ENCODE results near the gene HCFC1. TPM values are rescaled to one million over a fixed set of nuclear protein-coding genes. Genes with fewer than 3 reads are reported as not detected.

The HCFC1 gene
- total and polyA plus RNA-seq, 7 experiments from 2014 or later, result 6.6 to 106 (median 52.9) TPM

GRCh38 chrX:153969125-153969903 is 2.3 kb downstream of the HCFC1 start:
- Histone ChIP-seq H3K36me3 (ENCODE audit: control insufficient read depth in 2 of 3, insufficient read depth in 3 of 3, low read length in 3 of 3) (peaks cover 0 to 15% (median 0%) of the 10 kb centered on the region in 3 experiments), H3K27me3 (ENCODE audit: control insufficient read depth in 2 of 2, insufficient read depth in 2 of 2, low read length in 2 of 2) (no peaks in the 10 kb centered on the region), H3K4me3 (ENCODE audit: low read length) (peak overlapping the region; percentile 97), H3K4me1 (ENCODE audit: control insufficient read depth in 2 of 2, insufficient read depth in 2 of 2, low read length in 2 of 2) (peaks cover 34 to 36% of the 10 kb centered on the region in 2 donors), H3K9me3 (ENCODE audit: control insufficient read depth in 2 of 3, low read length in 3 of 3) (no peaks in the 10 kb centered on the region), H3K27ac (ENCODE audit: low read depth, low read length) (peak overlapping the region; percentile 99)
- Mint-ChIP-seq H3K27ac (peak overlapping the region; percentile 68 to 99 (median 92)), H3K27me3 (no peaks in the 10 kb centered on the region), H3K36me3 (peaks cover 0 to 15% (median 0%) of the 10 kb centered on the region in 5 donors), H3K4me1 (peaks cover 16 to 48% (median 34%) of the 10 kb centered on the region in 7 donors), H3K9me3 (peaks cover 0 to 2% (median 0%) of the 10 kb centered on the region in 11 donors), H3K4me3 (peak overlapping the region; percentile 91 to 100 (median 100))
- DNase-seq, result no peak
- ChIA-PET CTCF (interaction anchor here (1.3 to 4.7 kb wide), 3 partner anchors 21 to 44 kb away, joined by 3 to 27 read pairs (median 22); partner anchors contain the start of gene ARHGAP4), POLR2A (interaction anchor here (0.7 to 8.5 kb wide), 9 partner anchors 12 to 459 kb away, joined by 3 to 127 read pairs (median 5); partner anchors contain the start of genes ARHGAP4, ATP6AP1, IRAK1 and RENBP)
- intact Hi-C loops (cut with micrococcal nuclease), result loop anchor here in 1 of 2 donors (2.0 to 10.0 kb wide), 2 partner anchors 23 to 375 kb away; partner anchors contain the start of gene CCNQ
- no peak for ATAC-seq

DNA sequence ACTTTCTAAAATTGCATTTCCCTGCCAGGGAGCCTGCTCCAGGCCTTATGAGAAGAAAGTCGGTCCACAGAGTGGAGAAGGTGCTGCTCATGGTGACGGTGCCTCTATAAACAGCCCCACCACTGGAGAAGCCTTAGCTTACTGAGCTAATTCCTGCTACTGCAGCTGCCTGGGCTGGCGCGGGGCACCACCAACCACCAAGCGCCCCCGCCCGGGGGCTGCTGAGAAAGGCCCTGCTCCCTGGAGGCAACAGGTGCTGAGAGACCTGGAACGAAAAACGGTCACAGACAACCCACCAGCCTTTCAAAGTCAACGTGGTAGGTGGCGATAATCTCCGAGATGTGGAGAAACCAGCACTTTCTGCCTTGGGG is 2.9 kb downstream of the HCFC1 start:
- no peaks in the 10 kb centered on the region for H3K27me3 Mint-ChIP-seq
- peak overlapping the region; percentile 91 to 100 (median 100) for H3K4me3 Mint-ChIP-seq
- POLR2A ChIA-PET, result interaction anchor here (0.9 to 8.5 kb wide), 9 partner anchors 13 to 460 kb away, joined by 3 to 127 read pairs (median 5); partner anchors contain the start of genes ARHGAP4, ATP6AP1, IDH3G and IRAK1
- peaks cover 0 to 21% (median 0%) of the 10 kb centered on the region in 3 experiments for H3K36me3 ChIP-seq (ENCODE audit: control insufficient read depth in 2 of 3, insufficient read depth in 3 of 3, low read length in 3 of 3)
- peaks cover 29 to 30% of the 10 kb centered on the region in 2 donors for H3K4me1 ChIP-seq (ENCODE audit: control insufficient read depth in 2 of 2, insufficient read depth in 2 of 2, low read length in 2 of 2)
- no peaks in the 10 kb centered on the region for H3K27me3 ChIP-seq (ENCODE audit: control insufficient read depth in 2 of 2, insufficient read depth in 2 of 2, low read length in 2 of 2)
- intact Hi-C loops (cut with micrococcal nuclease), result loop anchor here in 1 of 2 donors (2.0 to 10.0 kb wide), 2 partner anchors 22 to 374 kb away; partner anchors contain the start of gene CCNQ
- peak overlapping the region; percentile 48 to 99 (median 96) for H3K27ac Mint-ChIP-seq
- peaks cover 13 to 42% (median 31%) of the 10 kb centered on the region in 7 donors for H3K4me1 Mint-ChIP-seq
- H3K4me3 ChIP-seq (ENCODE audit: low read length), result peak overlapping the region; percentile 97
- DNase-seq (peak in 6 of 9 donors; percentile 44 to 65 (median 51)), ATAC-seq (no peak)
- peak overlapping the region; percentile 99 for H3K27ac ChIP-seq (ENCODE audit: low read depth, low read length)
- H3K9me3 Mint-ChIP-seq, result peaks cover 0 to 2% (median 0%) of the 10 kb centered on the region in 11 donors
- H3K9me3 ChIP-seq (ENCODE audit: control insufficient read depth in 2 of 3, low read length in 3 of 3), result no peaks in the 10 kb centered on the region
- peaks cover 0 to 15% (median 0%) of the 10 kb centered on the region in 5 donors for H3K36me3 Mint-ChIP-seq
- CTCF ChIA-PET, result interaction anchor here (1.3 to 4.7 kb wide), 3 partner anchors 20 to 44 kb away, joined by 3 to 27 read pairs (median 22); partner anchors contain the start of gene ARHGAP4

DNA sequence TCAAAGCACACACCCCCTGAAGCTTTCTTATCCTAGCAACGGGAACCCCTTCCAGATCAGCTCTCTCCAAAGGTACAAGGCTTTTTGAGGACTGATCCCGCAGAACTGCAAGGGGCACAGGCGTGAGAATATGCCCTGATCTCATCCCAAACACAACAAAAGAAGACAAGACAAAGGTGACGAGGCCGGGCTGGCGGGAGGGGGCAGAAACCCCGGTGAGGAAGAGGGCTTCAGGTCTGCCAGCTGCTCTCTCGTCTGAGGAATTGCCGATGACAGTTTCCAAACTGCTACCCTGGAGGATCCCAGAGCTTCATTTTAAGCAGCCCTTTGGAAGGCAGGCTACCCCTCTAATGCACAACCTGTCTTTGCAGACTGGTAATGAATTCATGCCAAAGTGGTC is 3.4 kb downstream of the HCFC1 start:
- peak overlapping the region in 8 of 9 donors; percentile 87 to 99 (median 96) for H3K27ac Mint-ChIP-seq
- peak overlapping the region; percentile 99 for H3K27ac ChIP-seq (ENCODE audit: low read depth, low read length)
- no peaks in the 10 kb centered on the region for H3K27me3 Mint-ChIP-seq
- DNase-seq (no peak), ATAC-seq (no peak)
- peak overlapping the region; percentile 91 to 100 (median 100) for H3K4me3 Mint-ChIP-seq
- peaks cover 12 to 37% (median 29%) of the 10 kb centered on the region in 7 donors for H3K4me1 Mint-ChIP-seq
- POLR2A ChIA-PET, result interaction anchor here (0.6 to 8.5 kb wide), 11 partner anchors 13 to 444 kb away, joined by 3 to 127 read pairs (median 4); partner anchors contain the start of genes ARHGAP4, EMD, IDH3G and IRAK1
- intact Hi-C loops (cut with micrococcal nuclease), result loop anchor here in 1 of 2 donors (2.0 to 10.0 kb wide), 2 partner anchors 21 to 373 kb away; partner anchors contain the start of gene CCNQ
- no peaks in the 10 kb centered on the region for H3K9me3 ChIP-seq (ENCODE audit: control insufficient read depth in 2 of 3, low read length in 3 of 3)
- H3K9me3 Mint-ChIP-seq, result peaks cover 0 to 2% (median 0%) of the 10 kb centered on the region in 11 donors
- H3K27me3 ChIP-seq (ENCODE audit: control insufficient read depth in 2 of 2, insufficient read depth in 2 of 2, low read length in 2 of 2), result no peaks in the 10 kb centered on the region
- H3K4me1 ChIP-seq (ENCODE audit: control insufficient read depth in 2 of 2, insufficient read depth in 2 of 2, low read length in 2 of 2), result peaks cover 24 to 26% of the 10 kb centered on the region in 2 donors
- peaks cover 0 to 26% (median 0%) of the 10 kb centered on the region in 3 experiments for H3K36me3 ChIP-seq (ENCODE audit: control insufficient read depth in 2 of 3, insufficient read depth in 3 of 3, low read length in 3 of 3)
- CTCF ChIA-PET, result interaction anchor here (0.6 to 4.7 kb wide), 5 partner anchors 13 to 51 kb away, joined by 3 to 27 read pairs (median 10); partner anchors contain the start of gene ARHGAP4
- H3K36me3 Mint-ChIP-seq, result peaks cover 0 to 15% (median 3%) of the 10 kb centered on the region in 5 donors
- H3K4me3 ChIP-seq (ENCODE audit: low read length), result peak overlapping the region; percentile 97

DNA sequence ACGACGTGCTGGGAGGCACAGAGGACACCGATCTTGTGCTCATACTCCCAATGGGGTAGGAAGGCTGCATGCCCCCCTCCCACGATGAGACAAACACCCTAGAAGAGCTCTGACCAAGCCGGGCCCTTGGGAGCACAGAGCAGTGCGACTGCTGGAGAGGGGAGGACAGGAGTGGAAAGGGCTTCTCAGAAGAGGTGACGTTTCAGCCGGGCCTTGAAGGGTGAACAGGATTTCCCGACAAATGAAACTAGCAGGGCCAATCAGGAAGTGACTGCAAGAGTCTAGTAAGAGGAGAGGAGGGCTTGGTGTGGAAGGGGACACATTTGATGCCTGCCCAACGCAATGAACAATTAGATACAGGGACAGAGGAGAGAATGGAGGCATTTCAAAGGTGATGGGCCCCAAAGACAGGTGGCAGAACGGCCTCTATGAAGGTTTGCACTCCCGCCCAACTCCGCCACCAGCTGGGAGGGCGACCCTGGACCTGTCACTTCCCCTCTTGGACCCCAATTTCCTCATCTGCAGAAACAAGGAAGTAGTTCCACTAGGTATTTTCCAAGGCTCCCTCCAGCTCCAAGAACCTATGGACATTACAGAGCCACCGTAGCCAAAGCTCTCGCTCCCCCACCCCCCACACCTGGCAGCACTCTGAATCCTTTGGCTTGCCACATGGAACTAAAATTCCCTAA is 3.9 kb downstream of the HCFC1 start:
- no peaks in the 10 kb centered on the region for H3K27me3 Mint-ChIP-seq
- Histone ChIP-seq H3K4me1 (ENCODE audit: control insufficient read depth in 2 of 2, insufficient read depth in 2 of 2, low read length in 2 of 2) (peaks cover 24 to 26% of the 10 kb centered on the region in 2 donors), H3K36me3 (ENCODE audit: control insufficient read depth in 2 of 3, insufficient read depth in 3 of 3, low read length in 3 of 3) (peaks cover 0 to 31% (median 0%) of the 10 kb centered on the region in 3 experiments), H3K27ac (ENCODE audit: low read depth, low read length) (peak overlapping the region; percentile 99), H3K27me3 (ENCODE audit: control insufficient read depth in 2 of 2, insufficient read depth in 2 of 2, low read length in 2 of 2) (no peaks in the 10 kb centered on the region), H3K4me3 (ENCODE audit: low read length) (peak overlapping the region; percentile 97), H3K9me3 (ENCODE audit: control insufficient read depth in 2 of 3, low read length in 3 of 3) (no peaks in the 10 kb centered on the region)
- DNase-seq (peak in 5 of 9 donors; percentile 45 to 53 (median 45)), ATAC-seq (no peak)
- peaks cover 0 to 2% (median 0%) of the 10 kb centered on the region in 11 donors for H3K9me3 Mint-ChIP-seq
- POLR2A ChIA-PET, result interaction anchor here (0.6 to 8.5 kb wide), 17 partner anchors 10 to 522 kb away, joined by 3 to 127 read pairs (median 4); partner anchors contain the start of genes ARHGAP4, EMD, IDH3G and IRAK1
- peak overlapping the region; percentile 91 to 100 (median 100) for H3K4me3 Mint-ChIP-seq
- intact Hi-C loops (cut with micrococcal nuclease), result loop anchor here (1.0 to 10.0 kb wide), 4 partner anchors 15 to 373 kb away; partner anchors contain the start of gene CCNQ (in 1 of the 2)
- H3K27ac Mint-ChIP-seq, result peak overlapping the region; percentile 86 to 99 (median 96)
- H3K36me3 Mint-ChIP-seq, result peaks cover 0 to 15% (median 3%) of the 10 kb centered on the region in 5 donors
- CTCF ChIA-PET, result interaction anchor here (0.6 to 4.7 kb wide), 9 partner anchors 13 to 200 kb away, joined by 3 to 27 read pairs (median 4); partner anchors contain the start of gene ARHGAP4
- peaks cover 8 to 33% (median 25%) of the 10 kb centered on the region in 7 donors for H3K4me1 Mint-ChIP-seq

- ChIA-PET POLR2A (interaction anchor here (0.6 to 8.5 kb wide), 11 partner anchors 9 to 523 kb away, joined by 3 to 127 read pairs (median 4); partner anchors contain the start of genes ARHGAP4, EMD, IDH3G and IRAK1), CTCF (interaction anchor here (0.5 to 4.7 kb wide), 10 partner anchors 14 to 359 kb away, joined by 3 to 27 read pairs (median 4); partner anchors contain the start of gene ARHGAP4)
- H3K27ac ChIP-seq (ENCODE audit: low read depth, low read length), result peak overlapping the region; percentile 99
- H3K36me3 ChIP-seq (ENCODE audit: control insufficient read depth in 2 of 3, insufficient read depth in 3 of 3, low read length in 3 of 3), result peaks cover 0 to 38% (median 0%) of the 10 kb centered on the region in 3 experiments
- Mint-ChIP-seq H3K27ac (peak overlapping the region; percentile 86 to 99 (median 96)), H3K27me3 (no peaks in the 10 kb centered on the region), H3K36me3 (peaks cover 0 to 15% (median 3%) of the 10 kb centered on the region in 5 donors), H3K4me1 (peaks cover 8 to 33% (median 25%) of the 10 kb centered on the region in 7 donors), H3K4me3 (peak overlapping the region; percentile 91 to 100 (median 100)), H3K9me3 (peaks cover 0 to 2% (median 0%) of the 10 kb centered on the region in 11 donors)
- H3K27me3 ChIP-seq (ENCODE audit: control insufficient read depth in 2 of 2, insufficient read depth in 2 of 2, low read length in 2 of 2), result no peaks in the 10 kb centered on the region
- H3K4me1 ChIP-seq (ENCODE audit: control insufficient read depth in 2 of 2, insufficient read depth in 2 of 2, low read length in 2 of 2), result peaks cover 24 to 26% of the 10 kb centered on the region in 2 donors
- H3K9me3 ChIP-seq (ENCODE audit: control insufficient read depth in 2 of 3, low read length in 3 of 3), result no peaks in the 10 kb centered on the region
- peak in 1 of 9 donors; percentile 39 for DNase-seq
- intact Hi-C loops (cut with micrococcal nuclease), result loop anchor here (1.0 to 10.0 kb wide), 3 partner anchors 14 to 372 kb away; partner anchors contain the start of gene CCNQ (in 1 of the 2)
- ATAC-seq, result no peak
- peak overlapping the region; percentile 97 for H3K4me3 ChIP-seq (ENCODE audit: low read length)
These were observed 4.6 kb downstream of the HCFC1 start for GRCh38 chrX:153966841-153967535.

Measured in naive thymus-derived CD4-positive, alpha-beta T cell (primary cell).